GM18858 (cell line): ENCODE results near the gene ZNF3.

ENCODE experiments used
- ATAC-seq: cut with Tn5 transposase; IDR thresholded peaks from one replicate; pipeline ENCODE4 v1.9.1; 2021; ENCODE audit not compliant: unreplicated experiment

The ZNF3 gene

GRCh38 chr7:100109521-100110163 is 28.1 kb upstream of the ZNF3 start:
- ATAC-seq, result no peak

- no peak for ATAC-seq
These were observed 26.4 kb upstream of the ZNF3 start for GRCh38 chr7:100107890-100108289.

GRCh38 chr7:100107125-100107737 is 25.7 kb upstream of the ZNF3 start:
- ATAC-seq, result no peak

- ATAC-seq, result no peak
These were observed 25.1 kb upstream of the ZNF3 start for GRCh38 chr7:100106633-100107032.

GRCh38 chr7:100105534-100105933 is 24.0 kb upstream of the ZNF3 start:
- ATAC-seq, result no peak

GRCh38 chr7:100102950-100103840 is 21.7 kb upstream of the ZNF3 start:
- ATAC-seq, result no peak

GRCh38 chr7:100101016-100101862 is 19.7 kb upstream of the ZNF3 start, which contains the start of the genes AP4M1 and MCM7:
Gene AP4M1 (plus strand): TSS chr7:100101643. CDS start chr7:100101715, 72 bp downstream.
Gene MCM7 (minus strand): TSS chr7:100101397. CDS start chr7:100101294, 103 bp downstream.
- ATAC-seq, result peak; percentile 54

- peak; percentile 53 for ATAC-seq
These were observed 19.0 kb upstream of the ZNF3 start for GRCh38 chr7:100100420-100101015.

GRCh38 chr7:100099452-100099851 is 17.9 kb upstream of the ZNF3 start:
- no peak for ATAC-seq

- no peak for ATAC-seq
These were observed 17.4 kb upstream of the ZNF3 start for GRCh38 chr7:100098913-100099312.

- ATAC-seq, result no peak
These were observed 14.2 kb upstream of the ZNF3 start for GRCh38 chr7:100095704-100096103.

- no peak for ATAC-seq
These were observed 13.8 kb upstream of the ZNF3 start for GRCh38 chr7:100095289-100095688.

- no peak for ATAC-seq
These were observed 12.5 kb upstream of the ZNF3 start for GRCh38 chr7:100093925-100094486.

GRCh38 chr7:100093498-100093897 is 12.0 kb upstream of the ZNF3 start:
- no peak for ATAC-seq

GRCh38 chr7:100093054-100093453 is 11.5 kb upstream of the ZNF3 start:
- ATAC-seq, result no peak

- ATAC-seq, result no peak
These were observed 10.1 kb upstream of the ZNF3 start for GRCh38 chr7:100091411-100092181.

GRCh38 chr7:100090527-100091410 is 9.2 kb upstream of the ZNF3 start:
- ATAC-seq, result no peak

GRCh38 chr7:100089458-100090196 is 8.1 kb upstream of the ZNF3 start:
- no peak for ATAC-seq
